ENCODE data around the gene EIF4E1B.

The EIF4E1B gene

GRCh38 chr5:176627582-176627981, 2.9 kb upstream of the EIF4E1B start:
- no peak for DNase-seq (ENCODE audit: low read depth)

GRCh38 chr5:176628406-176629228, 1.9 kb upstream of the EIF4E1B start:
- DNase-seq (ENCODE audit: low read depth): no peak

- no peak for DNase-seq (ENCODE audit: low read depth)
Measured at GRCh38 chr5:176629317-176629852, 1.1 kb upstream of the EIF4E1B start.

GRCh38 chr5:176630681-176631222, 277 bp downstream of the EIF4E1B start:
- DNase-seq (ENCODE audit: low read depth): no peak

GRCh38 chr5:176631383-176632200, 1.1 kb downstream of the EIF4E1B start:
- no peak for DNase-seq (ENCODE audit: low read depth)

- no peak for DNase-seq (ENCODE audit: low read depth)
Measured at GRCh38 chr5:176632745-176633144, 2.3 kb downstream of the EIF4E1B start.

- DNase-seq (ENCODE audit: low read depth): no peak
Measured at GRCh38 chr5:176633598-176633997, 3.1 kb downstream of the EIF4E1B start.

- no peak for DNase-seq (ENCODE audit: low read depth)
Measured at GRCh38 chr5:176636426-176636825, 6.0 kb downstream of the EIF4E1B start.

- no peak for DNase-seq (ENCODE audit: low read depth)
Measured at GRCh38 chr5:176637556-176637955, 7.1 kb downstream of the EIF4E1B start.

GRCh38 chr5:176638437-176638836, 8.0 kb downstream of the EIF4E1B start:
- DNase-seq (ENCODE audit: low read depth): no peak

- DNase-seq (ENCODE audit: low read depth): no peak
Measured at GRCh38 chr5:176639208-176639607, 8.7 kb downstream of the EIF4E1B start.

- DNase-seq (ENCODE audit: low read depth): no peak
Measured at GRCh38 chr5:176639981-176640380, 9.5 kb downstream of the EIF4E1B start.

- no peak for DNase-seq (ENCODE audit: low read depth)
Measured at GRCh38 chr5:176640616-176641015, 10.1 kb downstream of the EIF4E1B start.

GRCh38 chr5:176642675-176643490, 12.4 kb downstream of the EIF4E1B start:
- no peak for DNase-seq (ENCODE audit: low read depth)

- no peak for DNase-seq (ENCODE audit: low read depth)
Measured at GRCh38 chr5:176643491-176644219, 13.2 kb downstream of the EIF4E1B start.

GRCh38 chr5:176644294-176644693, 13.8 kb downstream of the EIF4E1B start:
- no peak for DNase-seq (ENCODE audit: low read depth)

- DNase-seq (ENCODE audit: low read depth): no peak
Measured at GRCh38 chr5:176644878-176645670, 14.6 kb downstream of the EIF4E1B start.

GRCh38 chr5:176646049-176646706, 15.7 kb downstream of the EIF4E1B start:
- DNase-seq (ENCODE audit: low read depth): no peak

- no peak for DNase-seq (ENCODE audit: low read depth)
Measured at GRCh38 chr5:176646707-176647029, 16.2 kb downstream of the EIF4E1B start.

All from HS-27A (cell line).